NCI-H2196 (cell line): Measurements from ENCODE around the gene LMO2.
"Not testable (repeated sequence)": the region's sequence is repeated elsewhere in the genome, so short reads cannot be mapped to it uniquely, and the experiment has no call there.

Experiments used
- DNase-seq: peaks from one replicate; lab custom pipeline; 2025; ENCODE audit not compliant: unreplicated experiment; lab: John Stamatoyannopoulos, UW

LMO2 gene

GRCh38 chr11:33863418-33864172 lies 28.3 kb downstream of the LMO2 start:
- DNase-seq = no peak

GRCh38 chr11:33861941-33862589 lies 29.8 kb downstream of the LMO2 start:
- DNase-seq = no peak

GRCh38 chr11:33861386-33861785 lies 30.5 kb downstream of the LMO2 start:
- no peak for DNase-seq

GRCh38 chr11:33860926-33861325 lies 30.9 kb downstream of the LMO2 start:
- DNase-seq = no peak

GRCh38 chr11:33859306-33859705 lies 32.6 kb downstream of the LMO2 start:
- DNase-seq = no peak

GRCh38 chr11:33857933-33858371 lies 33.9 kb downstream of the LMO2 start:
- peak; percentile 81 for DNase-seq

- no peak for DNase-seq
These were observed 36.4 kb downstream of the LMO2 start for GRCh38 chr11:33855500-33855899.

- DNase-seq = no peak
These were observed 43.0 kb downstream of the LMO2 start for GRCh38 chr11:33848717-33849390.

GRCh38 chr11:33847251-33847650 lies 44.6 kb downstream of the LMO2 start:
- no peak for DNase-seq

- DNase-seq = no peak
These were observed 47.6 kb downstream of the LMO2 start for GRCh38 chr11:33844236-33844635.

- DNase-seq = no peak
These were observed 48.9 kb downstream of the LMO2 start for GRCh38 chr11:33843018-33843417.

- DNase-seq = no peak
These were observed 49.5 kb downstream of the LMO2 start for GRCh38 chr11:33842236-33842915.

GRCh38 chr11:33838234-33838633 lies 53.6 kb downstream of the LMO2 start:
- DNase-seq = not testable (repeated sequence)

- not testable (repeated sequence) for DNase-seq
These were observed 54.5 kb downstream of the LMO2 start for GRCh38 chr11:33837334-33837733.

GRCh38 chr11:33835143-33835878 lies 56.6 kb downstream of the LMO2 start:
- peak; percentile 47 for DNase-seq

GRCh38 chr11:33832676-33833075 lies 59.2 kb downstream of the LMO2 start:
- DNase-seq = no peak

GRCh38 chr11:33830903-33831648 lies 60.8 kb downstream of the LMO2 start:
- no peak for DNase-seq

GRCh38 chr11:33829430-33830141 lies 62.3 kb downstream of the LMO2 start:
- peak; percentile 41 for DNase-seq
